Hematopoietic multipotent progenitor cell (in vitro differentiated cells): Measurements from ENCODE around the gene ASXL2. TPM values are rescaled to one million over a fixed set of nuclear protein-coding genes. Genes with fewer than 3 reads are reported as not detected.

ENCODE experiments used
- DNase-seq, 3 donors: peaks; one replicate each; pipeline ENCODE4 v3.0.0-alpha.2; 2011 to 2015; ENCODE audit warnings: low read depth in 2 of 3, low spot score in 2 of 3
- total RNA-seq: library from RNA; depleted of rRNA; stranded (reverse); fragments of >200 nt; gene quantifications from one replicate; pipeline ENCODE4 v1.2.3, GENCODE V29; 2012

Gene ASXL2
- total RNA-seq, 1 donor = 8.1 TPM

- no peak for DNase-seq
Measured at GRCh38 chr2:25808006-25808383, 70.3 kb downstream of the ASXL2 start.

- DNase-seq = no peak
Measured at GRCh38 chr2:25806941-25807340, 71.3 kb downstream of the ASXL2 start.

DNA sequence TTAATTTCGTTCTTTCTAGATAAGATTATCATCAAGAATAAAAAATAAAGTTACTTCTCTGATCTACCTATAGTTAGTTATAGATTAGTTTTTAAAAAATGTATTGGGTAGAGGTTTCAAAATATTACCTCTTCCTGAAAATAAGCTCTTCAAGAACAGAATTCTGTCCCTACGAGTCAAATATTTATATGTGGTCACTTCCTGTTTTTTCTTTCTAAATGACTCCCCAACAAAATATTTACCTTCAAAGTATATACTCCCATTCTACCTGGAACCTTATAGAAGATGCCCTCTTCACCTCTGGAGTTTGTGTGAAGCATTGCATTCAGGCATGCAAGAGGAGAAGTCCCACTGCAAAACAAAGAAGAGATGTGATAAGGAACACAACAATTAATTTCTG lies 72.3 kb downstream of the ASXL2 start:
- DNase-seq = no peak

GRCh38 chr2:25804338-25804737 lies 73.9 kb downstream of the ASXL2 start:
- DNase-seq = no peak

GRCh38 chr2:25799301-25799700 lies 79.0 kb downstream of the ASXL2 start:
- DNase-seq = no peak

- DNase-seq = no peak
Measured at GRCh38 chr2:25797620-25798488, 80.4 kb downstream of the ASXL2 start.

DNA sequence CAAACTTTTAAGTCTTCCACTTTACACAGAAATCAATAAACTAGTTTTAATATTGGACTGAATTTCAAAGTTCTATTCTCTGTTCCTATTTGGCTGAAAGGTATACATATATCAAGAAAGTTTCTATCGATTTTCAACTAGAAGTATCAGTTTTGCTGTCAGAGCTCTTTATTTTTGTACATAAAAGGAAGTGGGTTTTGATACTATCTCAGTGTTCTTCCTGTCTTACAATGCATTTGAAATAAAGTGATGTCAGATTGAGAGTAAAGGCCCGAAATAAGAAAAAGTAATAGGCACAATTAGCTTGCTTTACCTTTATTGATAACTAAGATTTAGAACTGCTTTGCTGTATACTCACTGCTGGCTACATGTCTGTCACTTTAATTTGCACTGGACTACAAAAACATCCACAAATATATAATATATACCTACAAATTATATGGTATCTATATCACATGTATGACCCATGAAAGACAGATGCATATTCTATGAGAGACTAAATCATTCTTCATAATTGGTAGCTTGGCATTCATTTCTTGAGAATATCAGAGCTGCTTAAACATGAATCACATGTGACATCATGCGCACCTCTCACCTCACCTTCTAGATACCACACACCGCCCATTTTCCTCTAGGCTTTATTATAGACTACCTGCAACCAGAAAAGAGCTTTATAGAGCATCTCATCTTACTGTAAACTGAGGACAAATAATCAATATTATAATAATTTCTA lies 83.6 kb downstream of the ASXL2 start:
- DNase-seq = peak in 2 of 3 donors; percentile 10 to 24

- no peak for DNase-seq
Measured at GRCh38 chr2:25790074-25790790, 88.1 kb downstream of the ASXL2 start.

GRCh38 chr2:25788457-25788856 lies 89.8 kb downstream of the ASXL2 start:
- DNase-seq = no peak

DNA sequence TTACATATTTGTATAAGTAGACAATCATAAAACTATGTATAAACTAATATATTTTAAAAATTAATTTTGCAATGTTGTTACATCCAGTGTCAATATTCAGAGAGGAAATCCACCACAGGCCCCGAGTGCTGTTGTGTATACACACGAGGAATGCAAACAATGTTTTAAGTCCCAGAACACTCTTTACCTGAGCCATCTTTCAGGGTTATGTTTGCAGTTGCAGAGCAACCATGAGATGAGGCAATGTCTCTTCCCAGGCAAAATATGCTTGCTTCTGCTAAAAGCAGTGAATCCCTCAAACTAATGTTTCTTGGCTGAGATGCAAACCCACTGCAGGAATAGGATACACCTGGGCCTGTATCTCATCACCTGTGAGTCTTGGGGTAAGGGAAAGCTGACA lies 91.3 kb downstream of the ASXL2 start:
- DNase-seq = no peak

DNA sequence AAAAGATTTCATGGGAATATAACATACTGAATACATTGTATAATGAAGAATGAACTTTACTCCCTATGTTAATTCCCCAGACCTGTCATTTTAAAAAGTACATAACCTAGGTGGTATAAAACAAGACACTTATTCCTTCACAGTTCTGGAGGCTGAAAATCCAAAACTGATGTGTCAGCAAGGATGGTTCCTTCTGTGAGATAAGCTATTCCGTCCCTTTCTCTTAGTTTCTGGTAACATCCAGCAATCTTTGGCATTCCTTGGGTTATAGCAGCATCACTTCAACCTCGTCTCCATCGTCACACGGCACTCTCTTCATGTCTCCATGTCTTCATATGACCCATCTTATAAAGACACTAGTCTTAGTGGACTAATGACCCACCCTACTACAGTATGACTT lies 93.9 kb downstream of the ASXL2 start:
- no peak for DNase-seq

- no peak for DNase-seq
Measured at GRCh38 chr2:25777077-25777476, 101.2 kb downstream of the ASXL2 start.

DNA sequence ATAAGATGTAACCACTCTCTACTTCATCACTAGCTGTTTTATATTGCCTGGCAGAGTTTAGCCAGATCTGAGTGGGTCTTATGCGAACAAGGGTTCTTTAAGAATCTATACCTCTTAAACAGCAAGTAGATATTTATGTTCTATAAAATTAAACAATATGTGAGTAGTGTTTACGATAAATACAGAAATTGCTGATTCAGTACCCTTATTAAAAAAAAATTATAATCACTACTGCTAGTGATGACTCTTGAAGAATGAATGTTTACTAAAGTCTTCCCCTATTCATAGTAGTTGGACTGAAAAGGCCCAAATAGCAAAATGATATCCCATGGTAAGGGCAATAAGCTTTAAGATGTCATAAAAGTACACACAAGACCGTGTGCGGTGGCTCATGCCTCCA lies 106.2 kb downstream of the ASXL2 start:
- no peak for DNase-seq

DNA sequence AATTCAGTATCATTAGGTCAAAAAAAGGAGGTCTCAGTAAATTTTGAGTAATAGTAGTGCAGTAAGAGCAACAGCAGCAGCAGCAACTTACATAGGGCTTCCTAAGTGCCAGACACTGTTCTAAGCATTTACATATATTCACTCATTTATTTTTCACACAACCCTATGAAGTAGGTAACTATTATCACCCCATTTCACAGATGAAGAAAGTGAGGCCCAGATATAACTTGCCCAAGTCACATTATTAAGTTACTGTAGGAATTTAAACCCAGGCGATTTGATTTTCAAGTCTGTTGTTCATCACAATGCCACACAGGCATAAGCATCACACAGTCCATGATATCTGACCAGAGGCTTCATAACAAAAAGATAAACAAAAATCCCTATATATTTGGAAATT lies 114.7 kb downstream of the ASXL2 start:
- DNase-seq = no peak

- DNase-seq = no peak
Measured at GRCh38 chr2:25760297-25760696, 118.0 kb downstream of the ASXL2 start.

DNA sequence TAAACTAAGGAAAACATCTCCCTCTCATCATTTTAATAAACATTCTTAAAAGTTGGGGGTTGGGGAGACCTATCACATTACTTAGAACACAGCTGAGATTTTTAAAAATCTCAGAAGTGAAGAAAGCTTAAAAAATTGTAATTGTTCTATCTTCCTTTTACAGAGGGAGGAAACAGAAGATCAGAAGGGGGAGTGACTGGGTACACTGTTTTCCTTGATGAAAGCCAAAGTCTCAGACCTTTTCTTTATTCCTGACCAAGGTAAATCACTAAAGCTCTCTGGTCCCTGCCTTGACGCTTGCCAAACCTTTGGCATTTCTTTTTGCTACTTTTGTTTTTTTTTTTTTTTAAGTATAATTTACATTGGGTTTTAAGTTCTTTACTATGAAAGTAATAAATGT lies 119.9 kb downstream of the ASXL2 start:
- no peak for DNase-seq

DNA sequence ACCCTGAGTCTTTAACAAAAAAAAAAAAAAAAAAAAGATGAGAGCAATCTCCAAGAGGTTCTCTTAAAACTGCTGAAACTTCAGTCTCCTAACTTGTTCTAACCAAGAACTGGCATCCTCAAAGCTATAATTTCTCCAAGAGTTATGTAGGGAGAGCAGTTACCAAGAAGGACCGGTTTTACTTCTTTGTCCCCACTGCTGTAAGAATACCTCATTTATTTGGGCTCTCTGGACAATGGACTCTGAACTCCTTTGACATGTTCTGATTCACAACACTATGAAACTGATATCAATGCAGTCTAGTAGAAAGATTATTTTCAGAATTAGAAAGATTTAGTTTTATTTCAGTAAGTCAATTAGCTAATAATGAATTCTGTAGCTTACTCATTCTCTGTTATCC lies 120.4 kb downstream of the ASXL2 start:
- DNase-seq = no peak

- DNase-seq = peak in 1 of 3 donors; percentile 63
Measured at GRCh38 chr2:25756536-25756935, 121.8 kb downstream of the ASXL2 start.

GRCh38 chr2:25749676-25750075 lies 128.6 kb downstream of the ASXL2 start:
- no peak for DNase-seq

- no peak for DNase-seq
Measured at GRCh38 chr2:25744055-25744454, 134.2 kb downstream of the ASXL2 start.

DNA sequence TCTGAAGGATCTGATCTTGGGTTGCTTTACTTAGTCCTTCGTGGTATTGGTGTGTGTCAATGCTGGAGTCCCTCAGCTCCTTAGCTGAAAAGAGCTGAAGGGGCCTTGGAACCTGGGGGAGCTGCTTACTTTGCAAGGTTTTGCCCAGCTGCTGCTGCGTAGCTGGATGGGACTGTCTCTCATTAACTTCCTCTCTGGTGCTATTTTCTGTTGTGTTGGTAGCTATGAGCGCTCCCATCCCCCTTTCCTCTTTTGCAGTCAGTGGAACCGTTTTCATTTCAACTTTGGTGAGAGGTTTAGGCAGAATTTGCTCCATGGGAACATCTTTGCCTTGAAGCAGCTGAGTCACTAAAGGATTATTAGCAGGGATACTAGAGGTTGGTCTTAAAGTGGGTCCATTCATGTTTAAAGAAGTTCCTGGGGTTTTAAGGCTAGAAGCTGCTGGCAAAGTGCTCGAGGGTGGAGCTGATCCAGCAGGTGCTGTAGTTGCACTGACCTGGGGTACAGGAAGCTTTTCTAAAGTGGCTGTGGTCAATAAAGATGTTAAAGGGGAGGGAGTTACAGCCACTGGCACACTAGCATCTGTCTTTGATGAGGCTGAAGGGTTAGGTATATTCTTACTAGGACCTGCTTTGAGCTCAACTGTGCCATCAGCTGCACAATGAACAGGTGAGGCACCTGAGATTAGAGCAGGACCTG lies 135.0 kb downstream of the ASXL2 start:
- DNase-seq = peak in 2 of 3 donors; percentile 31 to 71
